ENCODE measurements around the gene CDC42SE2. TPM values are rescaled to one million over a fixed set of nuclear protein-coding genes. Genes with fewer than 3 reads are reported as not detected.

The CDC42SE2 gene
- total RNA-seq, 1 experiment from 2014 or later, result 46.1 TPM

DNA sequence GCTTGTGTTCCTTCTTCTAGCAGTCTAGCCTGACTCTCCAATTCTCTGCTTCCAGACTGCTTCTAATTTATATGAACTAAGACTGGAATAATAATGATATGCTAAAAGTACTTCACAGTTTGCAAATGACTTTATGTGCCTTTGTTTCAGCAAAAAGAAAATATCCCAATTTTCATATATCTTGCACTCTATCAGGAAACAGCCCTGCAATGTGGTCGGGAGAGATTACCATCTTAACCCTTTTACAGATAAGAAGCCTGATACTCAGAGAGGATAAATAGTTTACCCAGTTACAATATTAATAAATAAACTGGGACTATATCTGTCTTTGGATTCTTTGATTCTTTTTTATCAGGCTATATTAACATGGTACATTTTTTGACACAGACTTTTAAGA is 126.0 kb downstream of the CDC42SE2 start:
- CTCF ChIA-PET, result no interaction called here
- in situ Hi-C loops (cut with HindIII; ENCODE audit: low pct_unique_long_range_greater_than_20kb, low sequenced_read_pairs), result no loop called here
- no peak for ATAC-seq

GRCh38 chr5:131392466-131393095 is 128.7 kb downstream of the CDC42SE2 start:
- intact Hi-C loops (cut with micrococcal nuclease; ENCODE audit: unreplicated experiment) (no loop called here), in situ Hi-C loops (cut with HindIII; ENCODE audit: low pct_unique_long_range_greater_than_20kb, low sequenced_read_pairs) (no loop called here)
- DNase-seq (ENCODE audit: low read depth, low spot score) (no peak), ATAC-seq (no peak)
- BruUV-seq (replicated peaks), result no TSS peak
- Histone ChIP-seq H3K4me1 (ENCODE audit: control insufficient read depth, insufficient read depth, low read length) (peaks cover 4% of the 10 kb centered on the region), H3K27ac (ENCODE audit: low read length) (no peak overlapping the region), H3K36me3 (ENCODE audit: control insufficient read depth, insufficient read depth, low read length) (peaks cover 19% of the 10 kb centered on the region), H3K4me3 (ENCODE audit: low read depth in 2 of 2, low read length in 2 of 2) (no peak overlapping the region), H3K27me3 (ENCODE audit: control insufficient read depth, insufficient read depth, low read length) (no peaks in the 10 kb centered on the region), H3K9me3 (ENCODE audit: control insufficient read depth, insufficient read depth, low read depth, low read length) (no peaks in the 10 kb centered on the region)
- ChIA-PET CTCF (no interaction called here), POLR2A (no interaction called here)
- TF ChIP-seq, protein P1, sequence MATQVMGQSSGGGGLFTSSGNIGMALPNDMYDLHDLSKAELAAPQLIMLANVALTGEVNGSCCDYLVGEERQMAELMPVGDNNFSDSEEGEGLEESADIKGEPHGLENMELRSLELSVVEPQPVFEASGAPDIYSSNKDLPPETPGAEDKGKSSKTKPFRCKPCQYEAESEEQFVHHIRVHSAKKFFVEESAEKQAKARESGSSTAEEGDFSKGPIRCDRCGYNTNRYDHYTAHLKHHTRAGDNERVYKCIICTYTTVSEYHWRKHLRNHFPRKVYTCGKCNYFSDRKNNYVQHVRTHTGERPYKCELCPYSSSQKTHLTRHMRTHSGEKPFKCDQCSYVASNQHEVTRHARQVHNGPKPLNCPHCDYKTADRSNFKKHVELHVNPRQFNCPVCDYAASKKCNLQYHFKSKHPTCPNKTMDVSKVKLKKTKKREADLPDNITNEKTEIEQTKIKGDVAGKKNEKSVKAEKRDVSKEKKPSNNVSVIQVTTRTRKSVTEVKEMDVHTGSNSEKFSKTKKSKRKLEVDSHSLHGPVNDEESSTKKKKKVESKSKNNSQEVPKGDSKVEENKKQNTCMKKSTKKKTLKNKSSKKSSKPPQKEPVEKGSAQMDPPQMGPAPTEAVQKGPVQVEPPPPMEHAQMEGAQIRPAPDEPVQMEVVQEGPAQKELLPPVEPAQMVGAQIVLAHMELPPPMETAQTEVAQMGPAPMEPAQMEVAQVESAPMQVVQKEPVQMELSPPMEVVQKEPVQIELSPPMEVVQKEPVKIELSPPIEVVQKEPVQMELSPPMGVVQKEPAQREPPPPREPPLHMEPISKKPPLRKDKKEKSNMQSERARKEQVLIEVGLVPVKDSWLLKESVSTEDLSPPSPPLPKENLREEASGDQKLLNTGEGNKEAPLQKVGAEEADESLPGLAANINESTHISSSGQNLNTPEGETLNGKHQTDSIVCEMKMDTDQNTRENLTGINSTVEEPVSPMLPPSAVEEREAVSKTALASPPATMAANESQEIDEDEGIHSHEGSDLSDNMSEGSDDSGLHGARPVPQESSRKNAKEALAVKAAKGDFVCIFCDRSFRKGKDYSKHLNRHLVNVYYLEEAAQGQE (IDR thresholded peaks at IDR 0.05; ENCODE audit: insufficient read depth in 1 of 2, low read depth in 2 of 2, low read length in 1 of 2), result no peak
- no peak for TF ChIP-seq POLR2AphosphoS5 (IDR thresholded peaks at IDR 0.05; ENCODE audit: low read depth, low read length)
- TF ChIP-seq CTCF (IDR thresholded peaks at IDR 0.05), result no peak
- no peak for TF ChIP-seq TCF7L2 (IDR thresholded peaks at IDR 0.05; ENCODE audit: low read depth, low read length)
- TF ChIP-seq SIN3A (IDR thresholded peaks at IDR 0.05; ENCODE audit: borderline replicate concordance, insufficient read depth, low read depth, low read length), result no peak

More for the DNA sequence above, 126.0 kb downstream of the CDC42SE2 start:
- Histone ChIP-seq H3K27ac (ENCODE audit: low read length) (no peak overlapping the region), H3K27me3 (ENCODE audit: control insufficient read depth, insufficient read depth, low read length) (no peaks in the 10 kb centered on the region), H3K4me1 (ENCODE audit: control insufficient read depth, insufficient read depth, low read length) (peaks cover 24% of the 10 kb centered on the region), H3K9me3 (ENCODE audit: control insufficient read depth, insufficient read depth, low read depth, low read length) (no peaks in the 10 kb centered on the region), H3K36me3 (ENCODE audit: control insufficient read depth, insufficient read depth, low read length) (peaks cover 14% of the 10 kb centered on the region; the same call in 1 of the 2 replicates), H3K4me3 (ENCODE audit: low read depth in 2 of 2, low read length in 2 of 2) (no peak overlapping the region)
- DNase-seq (ENCODE audit: low read depth, low spot score), result no peak
- intact Hi-C loops (cut with micrococcal nuclease; ENCODE audit: unreplicated experiment), result no loop called here
- TF ChIP-seq POLR2AphosphoS5 (IDR thresholded peaks at IDR 0.05; ENCODE audit: low read depth, low read length), result no peak
- TF ChIP-seq SIN3A (IDR thresholded peaks at IDR 0.05; ENCODE audit: borderline replicate concordance, insufficient read depth, low read depth, low read length), result no peak
- TF ChIP-seq CTCF (IDR thresholded peaks at IDR 0.05), result no peak
- TF ChIP-seq, protein P1 (IDR thresholded peaks at IDR 0.05; ENCODE audit: insufficient read depth in 1 of 2, low read depth in 2 of 2, low read length in 1 of 2), result no peak
- TF ChIP-seq TCF7L2 (IDR thresholded peaks at IDR 0.05; ENCODE audit: low read depth, low read length), result no peak
- POLR2A ChIA-PET, result no interaction called here
- BruUV-seq (replicated peaks), result no TSS peak
